ENCODE results near the gene ZNF536. TPM values are rescaled to one million over a fixed set of nuclear protein-coding genes. Genes with fewer than 3 reads are reported as not detected.

Gene ZNF536
- total RNA-seq, 1 experiment from 2014 or later = not detected

- H2BK20ac ChIP-seq (ENCODE audit: low read depth, low read length, poor library complexity, severe bottlenecking) = no peak overlapping the region
- H3K27me3 ChIP-seq (ENCODE audit: insufficient read depth, low read length) = no peaks in the 10 kb centered on the region
These were observed 72.6 kb downstream of the ZNF536 start for GRCh38 chr19:30444686-30445232.

More at GRCh38 chr19:30444686-30445232, 72.6 kb downstream of the ZNF536 start:
- Histone ChIP-seq H3K79me1 (ENCODE audit: insufficient read depth, low read depth, low read length, poor library complexity, severe bottlenecking) (no peaks in the 10 kb centered on the region), H3K23ac (ENCODE audit: insufficient read length, low read depth, low read length) (no peak overlapping the region), H4K8ac (replicated peaks; ENCODE audit: insufficient read length, low read depth, low read length) (no peak overlapping the region), H3K56ac (ENCODE audit: insufficient read length, low read depth, low read length) (no peak overlapping the region), H3K4me2 (ENCODE audit: insufficient read depth, insufficient read length, low read length) (no peak overlapping the region), H3K9ac (ENCODE audit: extremely low read depth, insufficient read length, low read length) (no peak overlapping the region), H3K18ac (ENCODE audit: insufficient read length, low read depth, low read length) (no peak overlapping the region), H3K27ac (ENCODE audit: insufficient read length, low read depth, low read length) (no peak overlapping the region), H3K79me2 (ENCODE audit: insufficient read depth, low read length) (no peaks in the 10 kb centered on the region), H3K14ac (ENCODE audit: insufficient read depth, low read length) (no peak overlapping the region), H2BK12ac (ENCODE audit: insufficient read length, low read depth, low read length) (no peak overlapping the region), H2AK5ac (ENCODE audit: insufficient read length, low read length) (no peak overlapping the region), H4K5ac (ENCODE audit: insufficient read length, low read depth, low read length) (no peak overlapping the region), H4K91ac (ENCODE audit: insufficient read length, low read depth, low read length) (no peak overlapping the region), H3T11ph (ENCODE audit: low read length) (no peak overlapping the region), H2BK120ac (ENCODE audit: low read depth, low read length, poor library complexity, severe bottlenecking) (no peak overlapping the region), H2BK15ac (ENCODE audit: low read depth, low read length) (no peak overlapping the region), H4K20me1 (ENCODE audit: control insufficient read depth, insufficient read depth, insufficient read length) (no peaks in the 10 kb centered on the region), H3K23me2 (ENCODE audit: insufficient read length, low read depth, low read length, poor library complexity, severe bottlenecking) (no peaks in the 10 kb centered on the region), H2AFZ (ENCODE audit: low read length) (no peak overlapping the region), H3K4me1 (ENCODE audit: insufficient read depth, low read length) (peaks cover 3% of the 10 kb centered on the region; the same call in 1 of the 2 replicates), H3K9me3 (ENCODE audit: control insufficient read depth, low read depth, low read length) (no peaks in the 10 kb centered on the region), H3K4ac (ENCODE audit: low read depth, low read length) (no peak overlapping the region), H2BK5ac (ENCODE audit: insufficient read length, low read length) (no peak overlapping the region)
- H3K4me3 Mint-ChIP-seq = no peak overlapping the region
- no peak for TF ChIP-seq CTCF (conservative IDR thresholded peaks at IDR 0.05)
- H3K27ac Mint-ChIP-seq = no peak overlapping the region
- DNase-seq = no peak
- peaks cover 29 to 35% of the 10 kb centered on the region in 2 experiments for H3K4me1 Mint-ChIP-seq
- H3K9me3 Mint-ChIP-seq = no peaks in the 10 kb centered on the region
- no CpG with 5 or more reads among the region's 29 CpGs for WGBS (ENCODE audit: extremely low coverage, insufficient read length, low lambda C conversion rate)
- H3K27me3 Mint-ChIP-seq (ENCODE audit: low read depth) = peaks cover 2% of the 10 kb centered on the region
- no peaks in the 10 kb centered on the region for H3K36me3 Mint-ChIP-seq (ENCODE audit: insufficient read depth in 1 of 3, low read depth in 3 of 3)

All from H9 (cell line).